GM12864 (cell line): ENCODE measurements around the gene OR13C5.

ENCODE experiments used
- DNase-seq: peaks from one replicate; pipeline ENCODE4 v3.0.0-alpha.2; 2011; ENCODE audit warnings: low read depth
- H3K4me3 ChIP-seq: 2 replicates; pipeline ENCODE4 v1.5.1; 2011; ENCODE audit warnings: mild to moderate bottlenecking, low read depth, low read length, control low read depth
- TF ChIP-seq, protein P1 (sequence below): IDR thresholded peaks from 2 replicates; pipeline ENCODE4 v1.5.1; 2011; ENCODE audit warnings: low read depth, mild to moderate bottlenecking, moderate library complexity, low read length, control low read depth, inconsistent platforms; ENCODE audit errors: missing control alignments

The OR13C5 gene

GRCh38 chr9:104577263-104577662, 21.9 kb downstream of the OR13C5 start:
- H3K4me3 ChIP-seq: no peak overlapping the region
- TF ChIP-seq, protein P1, sequence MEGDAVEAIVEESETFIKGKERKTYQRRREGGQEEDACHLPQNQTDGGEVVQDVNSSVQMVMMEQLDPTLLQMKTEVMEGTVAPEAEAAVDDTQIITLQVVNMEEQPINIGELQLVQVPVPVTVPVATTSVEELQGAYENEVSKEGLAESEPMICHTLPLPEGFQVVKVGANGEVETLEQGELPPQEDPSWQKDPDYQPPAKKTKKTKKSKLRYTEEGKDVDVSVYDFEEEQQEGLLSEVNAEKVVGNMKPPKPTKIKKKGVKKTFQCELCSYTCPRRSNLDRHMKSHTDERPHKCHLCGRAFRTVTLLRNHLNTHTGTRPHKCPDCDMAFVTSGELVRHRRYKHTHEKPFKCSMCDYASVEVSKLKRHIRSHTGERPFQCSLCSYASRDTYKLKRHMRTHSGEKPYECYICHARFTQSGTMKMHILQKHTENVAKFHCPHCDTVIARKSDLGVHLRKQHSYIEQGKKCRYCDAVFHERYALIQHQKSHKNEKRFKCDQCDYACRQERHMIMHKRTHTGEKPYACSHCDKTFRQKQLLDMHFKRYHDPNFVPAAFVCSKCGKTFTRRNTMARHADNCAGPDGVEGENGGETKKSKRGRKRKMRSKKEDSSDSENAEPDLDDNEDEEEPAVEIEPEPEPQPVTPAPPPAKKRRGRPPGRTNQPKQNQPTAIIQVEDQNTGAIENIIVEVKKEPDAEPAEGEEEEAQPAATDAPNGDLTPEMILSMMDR: no peak
- DNase-seq: no peak

DNA sequence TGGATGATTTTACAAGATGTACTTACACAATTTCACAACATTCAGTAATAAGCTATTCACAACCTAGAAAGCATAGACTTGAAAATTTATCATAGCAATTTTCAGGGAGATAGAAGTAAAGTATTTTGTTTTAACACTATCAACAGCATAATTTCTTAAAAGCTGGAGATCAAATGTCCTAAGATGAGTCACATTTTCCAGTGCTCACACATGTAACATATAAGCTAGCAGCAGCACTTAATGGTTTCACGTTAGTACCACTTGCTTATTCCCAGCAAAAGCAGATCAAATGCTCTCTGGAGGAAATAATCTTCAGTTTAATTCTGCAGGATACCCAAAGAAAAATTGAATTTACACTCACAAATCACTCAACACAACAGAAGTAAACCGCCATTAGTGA, 23.8 kb downstream of the OR13C5 start:
- TF ChIP-seq, protein P1: no peak
- H3K4me3 ChIP-seq: no peak overlapping the region
- no peak for DNase-seq

DNA sequence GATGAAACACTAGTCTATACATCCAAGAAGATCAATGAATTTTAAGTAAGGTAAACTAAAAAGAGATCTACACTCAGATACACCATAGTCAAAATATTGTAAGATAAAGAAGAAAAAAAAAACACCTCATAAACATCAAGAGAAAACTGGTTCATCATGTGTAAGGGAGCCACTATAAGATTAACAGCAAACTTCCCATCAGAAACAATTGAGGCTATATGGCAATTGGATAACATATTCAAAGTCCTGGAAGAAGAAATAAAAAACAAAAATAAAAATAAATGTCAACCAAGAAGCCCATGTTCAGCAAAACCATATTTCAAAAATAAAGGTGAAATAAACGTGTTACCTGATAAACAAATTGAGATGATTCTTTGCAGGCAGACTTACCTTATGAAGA, 26.6 kb downstream of the OR13C5 start:
- TF ChIP-seq, protein P1: no peak
- H3K4me3 ChIP-seq: no peak overlapping the region
- no peak for DNase-seq

DNA sequence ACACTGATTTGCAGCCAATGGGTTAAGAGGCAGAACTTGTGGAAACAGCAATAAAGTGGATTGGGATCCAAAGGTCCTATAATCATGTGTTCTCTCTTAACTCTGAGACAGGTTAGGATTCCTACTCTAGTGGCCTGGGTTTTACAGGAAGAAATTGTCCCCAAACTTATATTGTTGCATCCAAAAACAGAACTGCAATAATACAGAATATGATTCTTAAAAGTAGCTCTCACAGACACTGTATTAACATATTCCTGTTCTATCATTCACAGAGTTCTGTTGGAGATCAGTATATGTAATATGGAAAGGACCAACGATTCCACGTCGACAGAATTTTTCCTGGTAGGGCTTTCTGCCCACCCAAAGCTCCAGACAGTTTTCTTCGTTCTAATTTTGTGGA, 30.3 kb downstream of the OR13C5 start, which contains the start of gene OR13C8:
TSS of gene OR13C8 (plus strand) at position 301 of the 400 bp plus-strand sequence. CDS start at position 301, 0 bp downstream.
- DNase-seq: no peak
- H3K4me3 ChIP-seq: no peak within 1 kb of the TSS
- TF ChIP-seq, protein P1: no peak

- DNase-seq: no peak
- TF ChIP-seq, protein P1: no peak
- no peak overlapping the region for H3K4me3 ChIP-seq
Measured at GRCh38 chr9:104564358-104564757, 34.9 kb downstream of the OR13C5 start.

- TF ChIP-seq, protein P1: no peak
- DNase-seq: no peak
Measured at GRCh38 chr9:104556830-104557634, 42.2 kb downstream of the OR13C5 start.

GRCh38 chr9:104555521-104555920, 43.7 kb downstream of the OR13C5 start:
- TF ChIP-seq, protein P1: no peak
- no peak overlapping the region for H3K4me3 ChIP-seq
- no peak for DNase-seq

More at GRCh38 chr9:104556830-104557634, 42.2 kb downstream of the OR13C5 start:
- H3K4me3 ChIP-seq: no peak overlapping the region
